Measurements from ENCODE around the gene NRXN2.
A peak's percentile ranks its signal among the peaks of the same experiment; 100 is the strongest.
"Not testable (repeated sequence)": the region's sequence is repeated elsewhere in the genome, so short reads cannot be mapped to it uniquely, and the experiment has no call there.

The NRXN2 gene

GRCh38 chr11:64720640-64721358 lies 2.2 kb downstream of the NRXN2 start:
- no peak for DNase-seq

GRCh38 chr11:64720167-64720566 lies 2.8 kb downstream of the NRXN2 start:
- no peak for DNase-seq

GRCh38 chr11:64719406-64719805 lies 3.6 kb downstream of the NRXN2 start:
- no peak for DNase-seq

GRCh38 chr11:64718780-64719124 lies 4.2 kb downstream of the NRXN2 start:
- no peak for DNase-seq

- peak in 1 of 14 donors; percentile 67 for DNase-seq
These were observed 4.8 kb downstream of the NRXN2 start for GRCh38 chr11:64718084-64718779.

GRCh38 chr11:64717268-64717578 lies 5.8 kb downstream of the NRXN2 start:
- no peak for DNase-seq

- DNase-seq, result no peak
These were observed 6.3 kb downstream of the NRXN2 start for GRCh38 chr11:64716473-64717267.

GRCh38 chr11:64715756-64716472 lies 7.1 kb downstream of the NRXN2 start:
- no peak for DNase-seq

- no peak for DNase-seq
These were observed 7.9 kb downstream of the NRXN2 start for GRCh38 chr11:64715110-64715509.

- no peak for DNase-seq
These were observed 8.3 kb downstream of the NRXN2 start for GRCh38 chr11:64714666-64715065.

- no peak for DNase-seq
These were observed 9.1 kb downstream of the NRXN2 start for GRCh38 chr11:64713781-64714363.

- no peak for DNase-seq
These were observed 9.8 kb downstream of the NRXN2 start for GRCh38 chr11:64713016-64713707.

GRCh38 chr11:64712430-64713015 lies 10.5 kb downstream of the NRXN2 start:
- DNase-seq, result no peak

GRCh38 chr11:64711956-64712362 lies 11.0 kb downstream of the NRXN2 start:
- no peak for DNase-seq

GRCh38 chr11:64711138-64711955 lies 11.7 kb downstream of the NRXN2 start:
- DNase-seq, result no peak

- DNase-seq, result no peak
These were observed 12.4 kb downstream of the NRXN2 start for GRCh38 chr11:64710418-64711137.

- no peak for DNase-seq
These were observed 17.5 kb downstream of the NRXN2 start for GRCh38 chr11:64705501-64705900.

GRCh38 chr11:64703048-64703447 lies 19.9 kb downstream of the NRXN2 start:
- no peak for DNase-seq

GRCh38 chr11:64701956-64702355 lies 21.0 kb downstream of the NRXN2 start:
- not testable (repeated sequence) for DNase-seq

- no peak for DNase-seq
These were observed 24.6 kb downstream of the NRXN2 start for GRCh38 chr11:64698427-64698826.

All from C1 segment of cervical spinal cord (tissue), 14 donors.